NCI-H748 (cell line): ENCODE measurements around the gene TAMALIN.

ENCODE experiments used
- DNase-seq: peaks from one replicate; lab custom pipeline; 2025; ENCODE audit not compliant: unreplicated experiment; lab: John Stamatoyannopoulos, UW

TAMALIN gene

GRCh38 chr12:52035926-52036325 is 29.2 kb downstream of the TAMALIN start:
- no peak for DNase-seq

- DNase-seq, result peak; percentile 78
These were observed 29.9 kb downstream of the TAMALIN start for GRCh38 chr12:52036587-52037171.

GRCh38 chr12:52037248-52037861 is 30.6 kb downstream of the TAMALIN start:
- peak; percentile 52 for DNase-seq

GRCh38 chr12:52038447-52038846 is 31.7 kb downstream of the TAMALIN start:
- DNase-seq, result no peak

GRCh38 chr12:52041035-52041434 is 34.3 kb downstream of the TAMALIN start:
- no peak for DNase-seq

- no peak for DNase-seq
These were observed 35.0 kb downstream of the TAMALIN start for GRCh38 chr12:52041695-52042123.

- peak; percentile 15 for DNase-seq
These were observed 36.1 kb downstream of the TAMALIN start for GRCh38 chr12:52042706-52043385.

- no peak for DNase-seq
These were observed 36.9 kb downstream of the TAMALIN start for GRCh38 chr12:52043386-52044212.

GRCh38 chr12:52044292-52044983 is 37.7 kb downstream of the TAMALIN start:
- no peak for DNase-seq

GRCh38 chr12:52045794-52046199 is 39.1 kb downstream of the TAMALIN start:
- no peak for DNase-seq

- no peak for DNase-seq
These were observed 40.1 kb downstream of the TAMALIN start for GRCh38 chr12:52046859-52047258.

GRCh38 chr12:52049286-52049685 is 42.5 kb downstream of the TAMALIN start:
- DNase-seq, result no peak

- no peak for DNase-seq
These were observed 42.9 kb downstream of the TAMALIN start for GRCh38 chr12:52049688-52050087.

- DNase-seq, result peak; percentile 50
These were observed 43.5 kb downstream of the TAMALIN start for GRCh38 chr12:52050116-52050757.

- peak; percentile 90 for DNase-seq
These were observed 44.2 kb downstream of the TAMALIN start, which contains the start of gene NR4A1 for GRCh38 chr12:52050758-52051541. TSS of gene NR4A1 (plus strand) at chr12:52051442. CDS start at chr12:52054329, 2,887 bp downstream.

- no peak for DNase-seq
These were observed 45.9 kb downstream of the TAMALIN start for GRCh38 chr12:52052468-52053186.

- DNase-seq, result no peak
These were observed 46.9 kb downstream of the TAMALIN start for GRCh38 chr12:52053536-52054209.

GRCh38 chr12:52054231-52054832 is 47.6 kb downstream of the TAMALIN start:
- DNase-seq, result no peak
